Measurements from ENCODE around the gene IPCEF1.

DNA sequence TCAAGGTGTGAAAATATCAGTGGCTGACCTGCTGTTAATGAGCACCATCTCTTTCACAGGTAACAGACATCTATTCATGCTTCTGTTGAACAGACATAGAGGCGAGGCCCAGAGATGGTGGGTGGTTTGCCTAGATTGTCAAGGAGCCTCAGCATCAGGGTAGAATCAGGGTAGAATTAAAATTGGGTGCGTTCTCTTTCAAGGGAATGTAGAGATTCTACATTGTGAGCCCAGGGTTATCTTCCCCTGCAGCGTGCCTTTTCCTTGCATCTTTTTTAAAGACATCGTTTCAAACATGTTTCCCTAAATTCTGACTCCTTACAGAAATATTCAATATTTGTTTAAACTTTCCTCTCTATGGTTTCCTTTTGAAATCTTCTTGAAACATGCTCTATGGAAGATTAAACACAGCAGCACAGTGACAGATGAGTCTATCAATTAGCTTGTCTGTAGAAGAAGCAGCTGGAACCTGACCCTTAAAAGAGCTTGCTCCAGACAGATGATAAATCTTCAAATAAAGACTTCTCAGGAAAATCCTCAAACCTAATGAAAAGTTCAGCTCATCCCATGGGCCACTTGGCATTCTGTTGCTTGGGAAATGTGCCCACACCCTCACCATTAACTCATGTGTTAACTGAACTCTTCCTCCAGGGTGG, 119.8 kb downstream of the IPCEF1 start:
- no peak for TF ChIP-seq EGR1 (IDR thresholded peaks at IDR 0.05; ENCODE audit: low read depth in 2 of 2)
- TF ChIP-seq, protein P1, sequence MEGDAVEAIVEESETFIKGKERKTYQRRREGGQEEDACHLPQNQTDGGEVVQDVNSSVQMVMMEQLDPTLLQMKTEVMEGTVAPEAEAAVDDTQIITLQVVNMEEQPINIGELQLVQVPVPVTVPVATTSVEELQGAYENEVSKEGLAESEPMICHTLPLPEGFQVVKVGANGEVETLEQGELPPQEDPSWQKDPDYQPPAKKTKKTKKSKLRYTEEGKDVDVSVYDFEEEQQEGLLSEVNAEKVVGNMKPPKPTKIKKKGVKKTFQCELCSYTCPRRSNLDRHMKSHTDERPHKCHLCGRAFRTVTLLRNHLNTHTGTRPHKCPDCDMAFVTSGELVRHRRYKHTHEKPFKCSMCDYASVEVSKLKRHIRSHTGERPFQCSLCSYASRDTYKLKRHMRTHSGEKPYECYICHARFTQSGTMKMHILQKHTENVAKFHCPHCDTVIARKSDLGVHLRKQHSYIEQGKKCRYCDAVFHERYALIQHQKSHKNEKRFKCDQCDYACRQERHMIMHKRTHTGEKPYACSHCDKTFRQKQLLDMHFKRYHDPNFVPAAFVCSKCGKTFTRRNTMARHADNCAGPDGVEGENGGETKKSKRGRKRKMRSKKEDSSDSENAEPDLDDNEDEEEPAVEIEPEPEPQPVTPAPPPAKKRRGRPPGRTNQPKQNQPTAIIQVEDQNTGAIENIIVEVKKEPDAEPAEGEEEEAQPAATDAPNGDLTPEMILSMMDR (IDR thresholded peaks at IDR 0.05; ENCODE audit: low read depth, low read length, missing input control) = no peak
- no peak for TF ChIP-seq TAF1 (conservative IDR thresholded peaks at IDR 0.05)
- TF ChIP-seq RXRA (IDR thresholded peaks at IDR 0.05) = no peak

Data from liver (tissue), 3 donors.